HepG2 (cell line): ENCODE measurements around the gene OAF. TPM values are rescaled to one million over a fixed set of nuclear protein-coding genes. Genes with fewer than 3 reads are reported as not detected.

Experiments
- AKAP8 ChIP-seq: sonication (generic); formaldehyde crosslinking; IDR thresholded peaks from 2 replicates; pipeline ENCODE4 v1.5.1; 2020; ENCODE audit warnings: mild to moderate bottlenecking, missing genetic modification reagents
- ISX ChIP-seq: sonication (generic); formaldehyde crosslinking; conservative IDR thresholded peaks from 2 replicates; pipeline ENCODE4 v1.5.0; 2020; ENCODE audit warnings: missing genetic modification reagents
- RERE ChIP-seq: IDR thresholded peaks from 2 replicates; pipeline ENCODE4 v1.6.1; 2016; ENCODE audit warnings: low read depth, missing genetic modification reagents, missing compliant biosample characterization
- SOX13 ChIP-seq, 3 experiments: fragments of 450-650 bp in 1 of 3; sonication (generic) in 1 of 3; formaldehyde crosslinking in 1 of 3; IDR thresholded peaks in 2 of 3; conservative IDR thresholded peaks in 1 of 3; 2 replicates each; pipeline versions ENCODE4 v1.5.0 to v1.6.1; 2016 to 2020; ENCODE audit warnings: antibody characterized with exemption in 1 of 3, mild to moderate bottlenecking in 1 of 3, missing compliant biosample characterization in 1 of 3, missing genetic modification reagents in 1 of 3, moderate library complexity in 1 of 3
- SOX6 ChIP-seq, 2 experiments: fragments of 450-650 bp in 1 of 2; sonication (generic) in 1 of 2; formaldehyde crosslinking in 1 of 2; IDR thresholded peaks; 2 replicates each; pipeline versions ENCODE4 v1.4.0 to v1.6.1; 2017 to 2020; ENCODE audit warnings: antibody characterized with exemption in 1 of 2, mild to moderate bottlenecking in 1 of 2, missing genetic modification reagents in 1 of 2
- STAG1 ChIP-seq: sonication (generic); formaldehyde crosslinking; IDR thresholded peaks from 2 replicates; pipeline ENCODE4 v1.4.0; 2020; ENCODE audit warnings: missing genetic modification reagents
- TOPORS ChIP-seq: sonication (generic); formaldehyde crosslinking; IDR thresholded peaks from 2 replicates; pipeline ENCODE4 v1.8.0; 2023; ENCODE audit warnings: mild to moderate bottlenecking, missing genetic modification reagents
- ZBTB3 ChIP-seq: sonication (generic); formaldehyde crosslinking; IDR thresholded peaks from 2 replicates; pipeline ENCODE4 v1.4.0; 2020; ENCODE audit warnings: low read depth, mild to moderate bottlenecking, moderate library complexity, missing genetic modification reagents, borderline replicate concordance
- ZFYVE20 ChIP-seq: sonication (generic); formaldehyde crosslinking; IDR thresholded peaks from 2 replicates; pipeline ENCODE4 v1.8.0; 2023; ENCODE audit warnings: low read depth, mild to moderate bottlenecking, moderate library complexity, missing genetic modification reagents, borderline replicate concordance
- ZMAT3 ChIP-seq: sonication (generic); formaldehyde crosslinking; conservative IDR thresholded peaks from 2 replicates; pipeline ENCODE4 v1.7.0; 2021; ENCODE audit warnings: missing genetic modification reagents
- ZNF543 ChIP-seq: sonication (generic); formaldehyde crosslinking; IDR thresholded peaks from 2 replicates; pipeline ENCODE4 v1.4.0; 2020; ENCODE audit warnings: mild to moderate bottlenecking, missing genetic modification reagents
- ZNF616 ChIP-seq: sonication (generic); formaldehyde crosslinking; IDR thresholded peaks from 2 replicates; pipeline ENCODE4 v1.5.0; 2020; ENCODE audit warnings: low read depth, mild to moderate bottlenecking, missing genetic modification reagents
- ZNF678 ChIP-seq: sonication (generic); formaldehyde crosslinking; IDR thresholded peaks from 2 replicates; pipeline ENCODE4 v1.4.0; 2020; ENCODE audit warnings: mild to moderate bottlenecking, missing genetic modification reagents
- ZNF878 ChIP-seq: sonication (generic); formaldehyde crosslinking; IDR thresholded peaks from 2 replicates; pipeline ENCODE4 v1.8.1; 2023; ENCODE audit warnings: mild to moderate bottlenecking, missing genetic modification reagents, moderate library complexity
- polyA plus RNA-seq, 8 experiments: library from polyadenylated mRNA; depleted of rRNA in 3 of 8; stranded (reverse) in 7 of 8; unstranded in 1 of 8; fragments of >200 nt; fragmentation: Illumina TruSeq in 4 of 8; extraction: Trizol in 4 of 8; gene quantifications; 2 replicates each; pipeline versions ENCODE4 v1.2.1 to v1.2.3, GENCODE V29; 2011 to 2016; ENCODE audit warnings: low read depth in 4 of 8, missing spikeins in 1 of 8, mixed read lengths in 1 of 8; ENCODE audit not compliant: insufficient read depth in 1 of 8
- total RNA-seq, 5 experiments: library from RNA; depleted of rRNA; stranded (reverse); fragments of >200 nt; fragmentation: Illumina TruSeq; extraction: Trizol; gene quantifications; 2 replicates each; pipeline ENCODE4 v1.2.3, GENCODE V29; 2016; ENCODE audit warnings: low read depth in 1 of 5
- TF ChIP-seq, protein P1 (sequence below): sonication (generic); formaldehyde crosslinking; IDR thresholded peaks from one replicate; pipeline ENCODE4 v1.5.1; 2020; ENCODE audit warnings: mild to moderate bottlenecking, missing genetic modification reagents; ENCODE audit errors: not compliant biosample characterization

OAF gene
- total and polyA plus RNA-seq, 2 of the 13 experiments (the other 11 are each of a cell fraction or from before 2014, with no cell fraction given) = 63.7 to 94.6 TPM

DNA sequence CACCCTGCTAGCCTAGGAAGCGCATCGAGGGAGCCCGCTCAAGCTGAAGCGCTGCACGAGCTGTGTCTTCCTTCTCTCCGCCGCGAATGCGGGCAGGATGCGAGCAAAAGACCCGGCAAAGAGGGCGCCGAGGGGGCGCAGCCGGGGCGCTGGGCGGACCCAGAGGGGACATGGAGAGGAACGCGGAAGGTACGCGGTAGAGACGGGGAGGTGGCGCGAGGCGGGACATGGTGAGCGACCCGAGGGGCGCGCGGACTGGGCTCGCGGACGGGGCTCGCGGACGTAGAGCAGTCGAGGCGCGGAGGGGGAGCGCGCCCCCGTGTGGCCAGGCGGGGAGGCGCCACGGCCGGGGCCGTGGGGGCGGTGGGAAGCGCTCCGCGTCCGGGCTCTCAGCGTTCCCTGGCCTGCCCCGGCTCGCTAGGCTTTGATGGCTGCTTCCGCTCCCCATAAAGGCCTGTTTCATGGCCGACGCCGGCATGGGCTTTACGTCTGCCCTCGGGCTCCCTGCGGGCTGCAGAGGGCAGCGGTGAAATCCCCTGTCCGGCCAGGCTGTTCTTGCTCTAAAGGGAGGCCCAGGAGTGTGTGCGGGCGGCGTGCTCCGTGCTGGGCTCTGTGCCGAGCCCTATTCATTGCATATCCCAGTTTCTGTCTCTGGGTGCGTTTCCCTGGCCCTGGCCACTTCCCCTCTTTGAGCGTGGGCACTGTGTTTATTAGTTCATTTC lies 41.7 kb upstream of the OAF start (continued):
- TF ChIP-seq, protein P1, sequence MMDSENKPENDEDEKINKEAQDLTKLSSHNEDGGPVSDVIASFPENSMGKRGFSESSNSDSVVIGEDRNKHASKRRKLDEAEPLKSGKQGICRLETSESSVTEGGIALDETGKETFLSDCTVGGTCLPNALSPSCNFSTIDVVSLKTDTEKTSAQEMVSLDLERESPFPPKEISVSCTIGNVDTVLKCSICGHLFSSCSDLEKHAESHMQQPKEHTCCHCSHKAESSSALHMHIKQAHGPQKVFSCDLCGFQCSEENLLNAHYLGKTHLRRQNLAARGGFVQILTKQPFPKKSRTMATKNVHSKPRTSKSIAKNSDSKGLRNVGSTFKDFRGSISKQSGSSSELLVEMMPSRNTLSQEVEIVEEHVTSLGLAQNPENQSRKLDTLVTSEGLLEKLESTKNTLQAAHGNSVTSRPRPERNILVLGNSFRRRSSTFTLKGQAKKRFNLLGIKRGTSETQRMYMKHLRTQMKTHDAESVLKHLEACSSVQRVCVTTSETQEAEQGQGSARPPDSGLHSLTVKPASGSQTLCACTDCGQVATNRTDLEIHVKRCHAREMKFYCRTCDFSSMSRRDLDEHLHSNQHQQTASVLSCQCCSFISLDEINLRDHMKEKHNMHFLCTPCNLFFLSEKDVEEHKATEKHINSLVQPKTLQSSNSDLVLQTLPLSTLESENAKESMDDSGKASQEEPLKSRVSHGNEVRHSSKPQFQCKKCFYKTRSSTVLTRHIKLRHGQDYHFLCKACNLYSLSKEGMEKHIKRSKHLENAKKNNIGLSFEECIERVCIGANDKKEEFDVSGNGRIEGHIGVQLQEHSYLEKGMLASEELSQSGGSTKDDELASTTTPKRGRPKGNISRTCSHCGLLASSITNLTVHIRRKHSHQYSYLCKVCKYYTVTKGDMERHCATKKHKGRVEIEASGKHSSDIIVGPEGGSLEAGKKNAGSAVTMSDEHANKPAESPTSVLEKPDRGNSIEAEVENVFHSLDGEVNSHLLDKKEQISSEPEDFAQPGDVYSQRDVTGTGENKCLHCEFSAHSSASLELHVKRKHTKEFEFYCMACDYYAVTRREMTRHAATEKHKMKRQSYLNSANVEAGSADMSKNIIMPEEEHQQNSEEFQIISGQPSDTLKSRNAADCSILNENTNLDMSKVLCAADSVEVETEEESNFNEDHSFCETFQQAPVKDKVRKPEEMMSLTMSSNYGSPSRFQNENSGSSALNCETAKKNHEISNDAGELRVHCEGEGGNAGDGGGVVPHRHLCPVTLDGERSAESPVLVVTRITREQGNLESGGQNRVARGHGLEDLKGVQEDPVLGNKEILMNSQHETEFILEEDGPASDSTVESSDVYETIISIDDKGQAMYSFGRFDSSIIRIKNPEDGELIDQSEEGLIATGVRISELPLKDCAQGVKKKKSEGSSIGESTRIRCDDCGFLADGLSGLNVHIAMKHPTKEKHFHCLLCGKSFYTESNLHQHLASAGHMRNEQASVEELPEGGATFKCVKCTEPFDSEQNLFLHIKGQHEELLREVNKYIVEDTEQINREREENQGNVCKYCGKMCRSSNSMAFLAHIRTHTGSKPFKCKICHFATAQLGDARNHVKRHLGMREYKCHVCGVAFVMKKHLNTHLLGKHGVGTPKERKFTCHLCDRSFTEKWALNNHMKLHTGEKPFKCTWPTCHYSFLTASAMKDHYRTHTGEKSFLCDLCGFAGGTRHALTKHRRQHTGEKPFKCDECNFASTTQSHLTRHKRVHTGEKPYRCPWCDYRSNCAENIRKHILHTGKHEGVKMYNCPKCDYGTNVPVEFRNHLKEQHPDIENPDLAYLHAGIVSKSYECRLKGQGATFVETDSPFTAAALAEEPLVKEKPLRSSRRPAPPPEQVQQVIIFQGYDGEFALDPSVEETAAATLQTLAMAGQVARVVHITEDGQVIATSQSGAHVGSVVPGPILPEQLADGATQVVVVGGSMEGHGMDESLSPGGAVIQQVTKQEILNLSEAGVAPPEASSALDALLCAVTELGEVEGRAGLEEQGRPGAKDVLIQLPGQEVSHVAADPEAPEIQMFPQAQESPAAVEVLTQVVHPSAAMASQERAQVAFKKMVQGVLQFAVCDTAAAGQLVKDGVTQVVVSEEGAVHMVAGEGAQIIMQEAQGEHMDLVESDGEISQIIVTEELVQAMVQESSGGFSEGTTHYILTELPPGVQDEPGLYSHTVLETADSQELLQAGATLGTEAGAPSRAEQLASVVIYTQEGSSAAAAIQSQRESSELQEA (CRISPR knock-in tag) = no peak
- no peak for TF ChIP-seq ZFYVE20 (CRISPR knock-in tag)
- TF ChIP-seq ZBTB3 (CRISPR knock-in tag) = no peak
- TF ChIP-seq ZNF678 (CRISPR knock-in tag) = no peak
- no peak for TF ChIP-seq TOPORS (CRISPR knock-in tag)
- TF ChIP-seq ZNF543 = no peak
- TF ChIP-seq ZNF878 = no peak
- no peak for TF ChIP-seq ISX
- no peak for TF ChIP-seq ZNF616 (CRISPR knock-in tag)
- TF ChIP-seq SOX13 (IDR thresholded peaks at IDR 0.05) = no peak
- TF ChIP-seq SOX13 (CRISPR knock-in tag; conservative IDR thresholded peaks at IDR 0.05 in 1 of 2, IDR thresholded peaks at IDR 0.05 in 1 of 2) = no peak
- no peak for TF ChIP-seq ZMAT3
- TF ChIP-seq RERE (CRISPR knock-in tag) = no peak
- TF ChIP-seq SOX6 (IDR thresholded peaks at IDR 0.05) = no peak
- TF ChIP-seq SOX6 (CRISPR knock-in tag; IDR thresholded peaks at IDR 0.05) = no peak
- TF ChIP-seq STAG1 = peak; percentile 44
- TF ChIP-seq AKAP8 = no peak; the same call in 1 of the 2 replicates
